ENCODE results near the gene S100A2.

GRCh38 chr1:153613406-153613805 lies 47.8 kb upstream of the S100A2 start:
- no peak for TF ChIP-seq CTCF (IDR thresholded peaks at IDR 0.05; ENCODE audit: low read depth, low read length, poor library complexity, severe bottlenecking)
- no peak for TF ChIP-seq EZH2phosphoT487 (IDR thresholded peaks at IDR 0.05; ENCODE audit: borderline replicate concordance, low read length)

Data from DOHH2 (cell line).